H9 (cell line): ENCODE data around the gene MED25. TPM values are rescaled to one million over a fixed set of nuclear protein-coding genes. Genes with fewer than 3 reads are reported as not detected.

Experiments used
- DNase-seq: peaks from one replicate; pipeline ENCODE4 v3.0.0-alpha.2; 2017
- H2AFZ ChIP-seq: one replicate; pipeline ENCODE4 v1.6.1; 2013; ENCODE audit warnings: mild to moderate bottlenecking, low read length, control low read depth, moderate library complexity
- H2AK5ac ChIP-seq: 2 replicates; pipeline ENCODE4 v1.6.1; 2013; ENCODE audit warnings: low read length, control low read depth, mixed read lengths; ENCODE audit not compliant: insufficient read length
- H2BK120ac ChIP-seq: one replicate; pipeline ENCODE4 v1.6.1; 2013; ENCODE audit warnings: low read depth, mild to moderate bottlenecking, low read length, control low read depth, inconsistent platforms; ENCODE audit not compliant: poor library complexity, severe bottlenecking
- H2BK12ac ChIP-seq: 2 replicates; pipeline ENCODE4 v1.6.1; 2013; ENCODE audit warnings: low read length, control low read depth, mixed read lengths, low read depth; ENCODE audit not compliant: insufficient read length
- H2BK15ac ChIP-seq: 2 replicates; pipeline ENCODE4 v1.6.1; 2013; ENCODE audit warnings: low read depth, low read length, control low read depth
- H2BK20ac ChIP-seq: one replicate; pipeline ENCODE4 v1.6.1; 2013; ENCODE audit warnings: low read depth, mild to moderate bottlenecking, low read length, control low read depth, inconsistent platforms; ENCODE audit not compliant: poor library complexity, severe bottlenecking
- H2BK5ac ChIP-seq: 2 replicates; pipeline ENCODE4 v1.6.1; 2013; ENCODE audit warnings: low read length, control low read depth, mixed read lengths; ENCODE audit not compliant: insufficient read length
- H3K14ac ChIP-seq: 2 replicates; pipeline ENCODE4 v1.6.1; 2013; ENCODE audit warnings: low read length, control low read depth; ENCODE audit not compliant: insufficient read depth
- H3K18ac ChIP-seq: 2 replicates; pipeline ENCODE4 v1.6.1; 2013; ENCODE audit warnings: low read depth, mild to moderate bottlenecking, mixed read lengths, low read length, control low read depth; ENCODE audit not compliant: insufficient read length
- H3K23ac ChIP-seq: 2 replicates; pipeline ENCODE4 v1.6.1; 2013; ENCODE audit warnings: low read length, control low read depth, mixed read lengths, low read depth; ENCODE audit not compliant: insufficient read length
- H3K23me2 ChIP-seq: 2 replicates; pipeline ENCODE4 v1.6.1; 2013; ENCODE audit warnings: low read depth, mild to moderate bottlenecking, mixed read lengths, low read length, control low read depth; ENCODE audit not compliant: insufficient read length, poor library complexity, severe bottlenecking
- H3K27ac ChIP-seq: 2 replicates; pipeline ENCODE4 v1.5.1; 2013; ENCODE audit warnings: low read length, control low read depth, mixed read lengths, low read depth; ENCODE audit not compliant: insufficient read length
- H3K27me3 ChIP-seq: 2 replicates; pipeline ENCODE4 v1.6.1; 2013; ENCODE audit warnings: low read length, control low read depth, inconsistent platforms; ENCODE audit not compliant: insufficient read depth
- H3K4ac ChIP-seq: 2 replicates; pipeline ENCODE4 v1.6.1; 2013; ENCODE audit warnings: low read depth, mild to moderate bottlenecking, control low read depth, inconsistent platforms, low read length, moderate library complexity
- H3K4me1 ChIP-seq: 2 replicates; pipeline ENCODE4 v1.6.1; 2013; ENCODE audit warnings: low read length, control low read depth, inconsistent platforms; ENCODE audit not compliant: insufficient read depth
- H3K4me2 ChIP-seq: 2 replicates; pipeline ENCODE4 v1.6.1; 2013; ENCODE audit warnings: low read length, control low read depth, mixed read lengths; ENCODE audit not compliant: insufficient read length, insufficient read depth
- H3K56ac ChIP-seq: 2 replicates; pipeline ENCODE4 v1.6.1; 2013; ENCODE audit warnings: low read depth, mild to moderate bottlenecking, mixed read lengths, low read length, control low read depth; ENCODE audit not compliant: insufficient read length
- H3K79me1 ChIP-seq: 2 replicates; pipeline ENCODE4 v1.6.1; 2013; ENCODE audit warnings: low read depth, mild to moderate bottlenecking, moderate library complexity, low read length, control low read depth, inconsistent platforms; ENCODE audit not compliant: insufficient read depth, poor library complexity, severe bottlenecking
- H3K79me2 ChIP-seq: 2 replicates; pipeline ENCODE4 v1.6.1; 2013; ENCODE audit warnings: low read length, control low read depth, inconsistent platforms; ENCODE audit not compliant: insufficient read depth
- H3K9ac ChIP-seq: 2 replicates; pipeline ENCODE4 v1.6.1; 2013; ENCODE audit warnings: low read length, control low read depth, mixed read lengths; ENCODE audit not compliant: insufficient read length; ENCODE audit errors: extremely low read depth
- H3K9me3 ChIP-seq: one replicate; pipeline ENCODE4 v1.6.1; 2013; ENCODE audit warnings: low read depth, low read length, inconsistent platforms; ENCODE audit not compliant: control insufficient read depth
- H3T11ph ChIP-seq: one replicate; pipeline ENCODE4 v1.6.1; 2013; ENCODE audit warnings: mild to moderate bottlenecking, low read length, control low read depth, inconsistent platforms
- H4K20me1 ChIP-seq: one replicate; pipeline ENCODE4 v1.6.1; 2013; ENCODE audit not compliant: control insufficient read depth, insufficient read length, insufficient read depth
- H4K5ac ChIP-seq: 2 replicates; pipeline ENCODE4 v1.6.1; 2013; ENCODE audit warnings: low read depth, mild to moderate bottlenecking, mixed read lengths, low read length, control low read depth; ENCODE audit not compliant: insufficient read length
- H4K8ac ChIP-seq: replicated peaks from 2 replicates; pipeline ENCODE4 v1.6.1; 2013; ENCODE audit warnings: low read length, control low read depth, mixed read lengths, low read depth; ENCODE audit not compliant: insufficient read length
- H4K91ac ChIP-seq: 2 replicates; pipeline ENCODE4 v1.6.1; 2013; ENCODE audit warnings: low read depth, mild to moderate bottlenecking, moderate library complexity, mixed read lengths, low read length, control low read depth; ENCODE audit not compliant: insufficient read length
- H3K27ac Mint-ChIP-seq, 3 experiments: 2 replicates in 2 of 3; 3 replicates in 1 of 3; pipeline ENCODE4 v1.8.0; 2020 to 2021; ENCODE audit warnings: mixed read lengths in 3 of 3, mild to moderate bottlenecking in 1 of 3, moderate library complexity in 1 of 3
- H3K27me3 Mint-ChIP-seq: 2 replicates; pipeline ENCODE4 v1.8.0; 2021; ENCODE audit warnings: low read depth, mild to moderate bottlenecking, moderate library complexity, mixed read lengths
- H3K36me3 Mint-ChIP-seq, 3 experiments: 2 replicates in 2 of 3; 3 replicates in 1 of 3; pipeline ENCODE4 v1.8.0; 2020 to 2021; ENCODE audit warnings: low read depth in 3 of 3, mixed read lengths in 3 of 3; ENCODE audit not compliant: insufficient read depth in 1 of 3
- H3K4me1 Mint-ChIP-seq, 2 experiments: 2 replicates each; pipeline ENCODE4 v1.8.0; 2020; ENCODE audit warnings: mixed read lengths in 2 of 2
- H3K4me3 Mint-ChIP-seq, 2 experiments: 2 replicates in 1 of 2; 3 replicates in 1 of 2; pipeline ENCODE4 v1.8.0; 2020 to 2021; ENCODE audit warnings: mild to moderate bottlenecking in 2 of 2, mixed read lengths in 2 of 2, moderate library complexity in 1 of 2
- H3K9me3 Mint-ChIP-seq, 2 experiments: 2 replicates in 1 of 2; 3 replicates in 1 of 2; pipeline ENCODE4 v1.8.0; 2020; ENCODE audit warnings: mild to moderate bottlenecking in 2 of 2, mixed read lengths in 2 of 2, moderate library complexity in 1 of 2
- WGBS: extraction: QIAGEN DNeasy Blood & Tissue Kit; methylation state at CpG from one replicate; pipeline ENCODE4 v1.1.7; 2013; ENCODE audit warnings: missing lambda C conversion rate, low lambda C conversion rate, mixed read lengths; ENCODE audit not compliant: insufficient read length; ENCODE audit errors: extremely low coverage; 5-methylcytosine and 5-hydroxymethylcytosine counted together
- total RNA-seq: library from RNA; stranded (reverse); gene quantifications from 2 replicates; pipeline ENCODE4 v1.2.1, GENCODE V29; 2021
- TF ChIP-seq, protein P1 (sequence below): fragments of 200-600 bp; sonication (generic); conservative IDR thresholded peaks from 3 replicates; pipeline ENCODE4 v1.8.0; 2021; ENCODE audit warnings: antibody characterized with exemption, mild to moderate bottlenecking

Gene MED25
- total RNA-seq, 1 experiment from 2014 or later, result 77.5 TPM

- WGBS, result no CpG with 5 or more reads among the region's 49 CpGs
- Histone ChIP-seq H4K91ac (no peak overlapping the region), H4K20me1 (no peaks in the 10 kb centered on the region), H3K23ac (no peak overlapping the region), H4K5ac (no peak overlapping the region), H3K4ac (no peak overlapping the region), H2AK5ac (no peak overlapping the region), H3K27ac (no peak overlapping the region), H3K4me1 (no peaks in the 10 kb centered on the region), H3K9ac (no peak overlapping the region), H3K27me3 (no peaks in the 10 kb centered on the region), H3K79me1 (peaks cover 5% of the 10 kb centered on the region), H2BK5ac (no peak overlapping the region), H2AFZ (no peak overlapping the region), H3K56ac (no peak overlapping the region), H3K23me2 (peaks cover 7% of the 10 kb centered on the region), H3K9me3 (no peaks in the 10 kb centered on the region), H3K4me2 (no peak overlapping the region), H2BK15ac (no peak overlapping the region), H2BK120ac (no peak overlapping the region), H2BK20ac (no peak overlapping the region), H3K79me2 (no peaks in the 10 kb centered on the region; the same call in 1 of the 2 replicates), H2BK12ac (no peak overlapping the region), H3T11ph (no peak overlapping the region), H3K14ac (no peak overlapping the region), H4K8ac (no peak overlapping the region), H3K18ac (no peak overlapping the region)
- peaks cover 0 to 4% of the 10 kb centered on the region in 2 experiments; a peak in 1 of 5 replicates for H3K9me3 Mint-ChIP-seq
- DNase-seq, result peak; percentile 79
- peaks cover 28 to 77% (median 59%) of the 10 kb centered on the region in 3 experiments for H3K36me3 Mint-ChIP-seq
- peaks cover 23 to 42% of the 10 kb centered on the region in 2 experiments for H3K4me1 Mint-ChIP-seq
- peak overlapping the region in 1 of 2 experiments; percentile 50; a peak in 1 of 5 replicates for H3K4me3 Mint-ChIP-seq
- TF ChIP-seq, protein P1, sequence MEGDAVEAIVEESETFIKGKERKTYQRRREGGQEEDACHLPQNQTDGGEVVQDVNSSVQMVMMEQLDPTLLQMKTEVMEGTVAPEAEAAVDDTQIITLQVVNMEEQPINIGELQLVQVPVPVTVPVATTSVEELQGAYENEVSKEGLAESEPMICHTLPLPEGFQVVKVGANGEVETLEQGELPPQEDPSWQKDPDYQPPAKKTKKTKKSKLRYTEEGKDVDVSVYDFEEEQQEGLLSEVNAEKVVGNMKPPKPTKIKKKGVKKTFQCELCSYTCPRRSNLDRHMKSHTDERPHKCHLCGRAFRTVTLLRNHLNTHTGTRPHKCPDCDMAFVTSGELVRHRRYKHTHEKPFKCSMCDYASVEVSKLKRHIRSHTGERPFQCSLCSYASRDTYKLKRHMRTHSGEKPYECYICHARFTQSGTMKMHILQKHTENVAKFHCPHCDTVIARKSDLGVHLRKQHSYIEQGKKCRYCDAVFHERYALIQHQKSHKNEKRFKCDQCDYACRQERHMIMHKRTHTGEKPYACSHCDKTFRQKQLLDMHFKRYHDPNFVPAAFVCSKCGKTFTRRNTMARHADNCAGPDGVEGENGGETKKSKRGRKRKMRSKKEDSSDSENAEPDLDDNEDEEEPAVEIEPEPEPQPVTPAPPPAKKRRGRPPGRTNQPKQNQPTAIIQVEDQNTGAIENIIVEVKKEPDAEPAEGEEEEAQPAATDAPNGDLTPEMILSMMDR, result peak; percentile 65
- H3K27ac Mint-ChIP-seq, result peak overlapping the region in 2 of 3 experiments; percentile 34 to 84; a peak in 2 of 7 replicates
- peaks cover 3% of the 10 kb centered on the region for H3K27me3 Mint-ChIP-seq
Measured at GRCh38 chr19:49862391-49863253, 44.5 kb downstream of the MED25 start.
